ENCODE measurements around the gene ATF5.
"Not testable (repeated sequence)": the region's sequence is repeated elsewhere in the genome, so short reads cannot be mapped to it uniquely, and the experiment has no call there.

Gene ATF5

GRCh38 chr19:49923055-49924003 lies 5.7 kb upstream of the ATF5 start:
- DNase-seq = no peak

GRCh38 chr19:49924004-49924880 lies 4.8 kb upstream of the ATF5 start:
- no peak for DNase-seq

GRCh38 chr19:49924881-49925210 lies 4.2 kb upstream of the ATF5 start:
- not testable (repeated sequence) for DNase-seq

GRCh38 chr19:49925486-49925885 lies 3.5 kb upstream of the ATF5 start:
- no peak for DNase-seq

- DNase-seq = no peak
These were observed 2.5 kb upstream of the ATF5 start for GRCh38 chr19:49926515-49926914.

GRCh38 chr19:49927526-49928264 lies 1.3 kb upstream of the ATF5 start:
- DNase-seq = no peak

GRCh38 chr19:49929611-49930482 lies 842 bp downstream of the ATF5 start:
- peak; percentile 88 for DNase-seq

- DNase-seq = no peak
These were observed 1.5 kb downstream of the ATF5 start for GRCh38 chr19:49930483-49931011.

GRCh38 chr19:49931293-49932040 lies 2.5 kb downstream of the ATF5 start:
- DNase-seq = no peak

GRCh38 chr19:49932041-49932451 lies 3.0 kb downstream of the ATF5 start:
- peak; percentile 65 for DNase-seq

GRCh38 chr19:49932731-49933131 lies 3.7 kb downstream of the ATF5 start:
- DNase-seq = no peak

GRCh38 chr19:49933643-49934042 lies 4.6 kb downstream of the ATF5 start:
- DNase-seq = no peak

- DNase-seq = no peak
These were observed 7.5 kb downstream of the ATF5 start for GRCh38 chr19:49936549-49936948.

- peak; percentile 78 for DNase-seq
These were observed 8.9 kb downstream of the ATF5 start for GRCh38 chr19:49937750-49938381.

- no peak for DNase-seq
These were observed 9.7 kb downstream of the ATF5 start for GRCh38 chr19:49938662-49939061.

- DNase-seq = no peak
These were observed 10.9 kb downstream of the ATF5 start for GRCh38 chr19:49939721-49940481.

GRCh38 chr19:49940482-49940791 lies 11.4 kb downstream of the ATF5 start:
- no peak for DNase-seq

GRCh38 chr19:49944567-49944966 lies 15.6 kb downstream of the ATF5 start:
- not testable (repeated sequence) for DNase-seq

- no peak for DNase-seq
These were observed 17.4 kb downstream of the ATF5 start for GRCh38 chr19:49946415-49946814.
